ENCODE results near the gene NUB1.

The NUB1 gene

DNA sequence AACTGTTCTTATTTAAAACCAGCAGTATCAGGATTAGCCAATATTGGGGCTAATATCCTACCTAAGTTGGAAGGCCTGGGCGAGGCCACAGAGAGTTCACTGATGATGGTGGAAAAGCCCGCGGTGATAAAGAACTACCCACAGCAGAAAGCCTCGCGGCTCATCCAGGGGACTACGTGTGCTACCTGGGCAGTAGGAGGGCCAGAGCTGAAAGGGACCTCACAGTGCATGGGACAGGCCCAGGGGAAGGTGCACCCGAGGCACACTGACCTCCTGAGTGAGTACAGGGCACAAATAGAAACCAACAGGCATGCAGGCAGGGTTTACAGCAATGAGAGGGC, 66.9 kb downstream of the NUB1 start:
- no peak for DNase-seq

DNA sequence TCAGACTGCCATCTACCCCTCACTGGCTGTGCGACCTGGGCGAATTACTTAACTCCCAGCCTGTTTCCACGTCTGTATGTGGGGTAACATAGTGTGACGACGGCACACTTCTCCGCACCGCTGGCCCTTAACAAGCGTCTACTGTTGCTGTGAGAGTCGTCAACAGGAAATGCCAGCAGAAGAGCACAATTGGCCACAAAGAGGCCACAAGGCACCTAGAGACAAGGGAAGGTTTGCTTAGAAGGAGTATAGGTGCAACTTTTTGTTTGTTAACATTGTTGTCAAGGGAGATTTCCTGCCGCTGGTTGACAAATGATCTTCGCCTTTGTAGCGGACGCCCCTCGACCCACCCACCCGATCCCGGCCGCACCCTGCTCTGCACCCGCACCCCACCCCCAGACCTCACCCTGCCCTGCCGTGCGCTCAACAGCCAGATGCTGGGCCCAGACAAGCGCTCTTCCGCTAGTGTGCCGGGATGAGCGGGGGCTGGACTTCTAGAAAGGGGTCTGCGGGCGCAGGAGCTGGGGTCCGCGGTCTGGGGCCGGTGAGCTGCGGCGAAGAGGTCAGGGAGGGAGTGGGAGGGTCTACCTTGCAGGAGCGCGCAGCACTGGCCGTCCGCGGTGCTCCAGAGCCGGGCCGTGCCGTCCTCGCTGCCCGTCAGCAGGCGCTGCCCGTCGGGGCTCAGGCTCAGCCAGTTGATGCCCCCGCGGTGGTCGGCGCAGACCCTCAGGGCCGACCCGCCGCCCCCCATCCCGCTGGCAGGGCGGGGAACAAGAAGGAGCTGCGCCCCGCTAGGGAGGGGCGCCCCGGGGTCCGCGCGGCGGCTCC, 67.4 kb downstream of the NUB1 start:
- DNase-seq: no peak

DNA sequence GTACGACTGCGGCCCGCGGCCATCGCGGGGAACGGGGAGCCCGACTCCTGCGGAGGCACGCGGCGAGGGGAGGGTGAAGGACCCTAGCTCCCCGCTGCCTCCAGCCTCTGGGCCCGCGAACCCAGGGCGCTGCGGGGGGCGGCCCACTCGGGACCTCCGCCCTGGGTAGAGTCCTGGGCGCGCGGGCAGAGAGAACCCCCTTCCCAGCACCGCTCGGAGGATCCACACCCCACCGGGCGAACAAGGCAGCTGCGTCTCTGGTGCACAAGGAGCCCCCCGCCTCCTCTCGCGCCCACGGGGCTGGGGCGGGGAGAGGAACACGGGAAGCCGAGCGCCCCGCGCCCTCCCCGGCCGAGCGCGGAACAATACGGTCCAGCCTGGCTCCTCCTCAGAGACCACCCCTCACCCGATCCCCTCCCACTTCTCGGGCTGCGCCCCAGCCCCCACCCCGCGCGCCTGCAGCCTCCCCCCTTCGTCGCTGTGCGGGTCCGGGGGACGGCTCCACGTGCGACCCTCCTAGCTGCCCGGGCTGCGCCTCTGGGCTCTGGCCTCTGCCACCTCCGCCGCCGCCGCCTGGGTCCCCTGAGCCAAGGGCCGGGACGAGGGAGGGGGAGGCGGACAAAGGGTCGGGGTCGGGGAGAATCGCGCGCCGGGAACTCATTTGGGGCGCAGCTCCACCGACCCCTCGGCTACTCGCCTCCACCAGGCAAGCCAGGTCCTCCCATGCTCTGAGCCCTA, 68.2 kb downstream of the NUB1 start, which contains the start of gene WDR86:
WDR86 (minus strand) TSS at position 372 of the 738 bp plus-strand sequence. CDS start 449 bp downstream, outside the sequence.
- DNase-seq: no peak

GRCh38 chr7:151410405-151411390, 69.1 kb downstream of the NUB1 start:
- no peak for DNase-seq

DNA sequence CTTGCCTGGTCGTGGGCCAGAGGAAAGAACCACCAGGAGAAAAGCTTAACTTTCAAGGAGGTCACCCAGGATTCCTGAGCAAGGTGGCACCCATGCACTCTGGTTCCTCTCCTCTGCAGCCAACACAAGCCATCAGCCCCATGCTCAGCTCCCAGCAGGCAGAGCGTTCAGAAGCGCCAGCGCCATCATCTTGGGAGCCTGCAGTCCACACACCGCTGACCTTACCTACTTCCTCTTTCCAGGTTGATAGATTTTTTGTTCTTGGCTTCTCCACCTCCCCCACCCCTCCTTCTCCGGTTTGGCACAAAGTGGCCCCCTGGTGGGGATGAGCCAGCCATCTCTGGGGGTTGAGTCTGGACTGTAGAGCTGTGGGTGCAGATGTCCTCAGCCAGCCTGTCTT, 69.9 kb downstream of the NUB1 start:
- DNase-seq: no peak

DNA sequence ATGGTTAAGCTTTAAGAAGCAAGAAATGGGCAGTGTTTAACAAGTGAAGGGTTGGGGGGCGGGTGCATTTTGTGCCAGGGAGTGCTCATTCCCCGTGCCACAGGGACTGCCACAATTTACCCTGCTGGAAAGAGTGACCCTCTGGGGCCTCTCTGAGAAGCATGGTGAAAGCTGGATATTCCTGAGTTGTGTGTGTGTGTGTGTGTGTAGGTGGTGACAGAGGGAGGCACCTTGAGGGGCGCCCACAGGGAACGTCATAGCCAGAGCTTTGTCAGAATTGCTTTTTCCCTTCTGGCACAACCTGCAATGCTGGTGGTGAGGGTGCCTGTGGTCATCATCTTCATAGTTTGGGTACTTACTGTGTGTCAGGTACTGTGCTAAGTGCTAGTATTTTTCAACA, 70.7 kb downstream of the NUB1 start:
- DNase-seq: no peak

- no peak for DNase-seq
Observed at GRCh38 chr7:151413241-151413640, 71.6 kb downstream of the NUB1 start.

DNA sequence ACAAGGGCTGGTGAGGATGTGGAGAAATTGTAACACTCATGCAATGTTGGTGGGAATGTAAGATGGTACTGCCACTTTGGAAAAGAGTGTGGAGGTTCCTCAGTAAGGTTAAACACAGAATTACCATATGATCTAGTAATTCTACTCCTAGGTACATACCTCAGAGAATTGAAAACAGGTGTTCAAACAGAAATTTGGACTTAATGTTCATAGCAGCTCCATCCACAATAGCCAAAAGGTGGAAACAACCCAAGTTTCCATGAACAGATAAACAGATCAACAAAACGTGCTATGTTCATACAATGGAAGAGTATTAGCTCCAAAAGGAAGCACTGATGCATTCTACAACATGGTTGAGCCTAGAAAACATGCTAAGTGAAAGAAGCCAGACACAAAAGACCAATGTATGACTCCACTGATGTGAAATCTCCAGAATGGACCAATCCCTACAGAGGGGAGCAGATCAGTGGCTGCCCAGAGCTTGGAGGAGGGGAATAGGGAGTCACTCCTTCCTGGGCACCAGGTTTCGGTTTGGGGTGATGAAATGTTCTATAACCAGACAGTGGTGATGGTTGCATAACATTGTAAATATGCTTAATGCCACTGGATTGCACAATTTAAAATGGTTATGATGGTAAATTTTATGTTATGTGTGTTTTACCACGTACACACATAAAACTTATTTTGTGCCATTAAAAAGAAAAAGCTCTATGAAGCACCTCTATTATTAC, 73.9 kb downstream of the NUB1 start:
- peak; percentile 99 for DNase-seq

DNA sequence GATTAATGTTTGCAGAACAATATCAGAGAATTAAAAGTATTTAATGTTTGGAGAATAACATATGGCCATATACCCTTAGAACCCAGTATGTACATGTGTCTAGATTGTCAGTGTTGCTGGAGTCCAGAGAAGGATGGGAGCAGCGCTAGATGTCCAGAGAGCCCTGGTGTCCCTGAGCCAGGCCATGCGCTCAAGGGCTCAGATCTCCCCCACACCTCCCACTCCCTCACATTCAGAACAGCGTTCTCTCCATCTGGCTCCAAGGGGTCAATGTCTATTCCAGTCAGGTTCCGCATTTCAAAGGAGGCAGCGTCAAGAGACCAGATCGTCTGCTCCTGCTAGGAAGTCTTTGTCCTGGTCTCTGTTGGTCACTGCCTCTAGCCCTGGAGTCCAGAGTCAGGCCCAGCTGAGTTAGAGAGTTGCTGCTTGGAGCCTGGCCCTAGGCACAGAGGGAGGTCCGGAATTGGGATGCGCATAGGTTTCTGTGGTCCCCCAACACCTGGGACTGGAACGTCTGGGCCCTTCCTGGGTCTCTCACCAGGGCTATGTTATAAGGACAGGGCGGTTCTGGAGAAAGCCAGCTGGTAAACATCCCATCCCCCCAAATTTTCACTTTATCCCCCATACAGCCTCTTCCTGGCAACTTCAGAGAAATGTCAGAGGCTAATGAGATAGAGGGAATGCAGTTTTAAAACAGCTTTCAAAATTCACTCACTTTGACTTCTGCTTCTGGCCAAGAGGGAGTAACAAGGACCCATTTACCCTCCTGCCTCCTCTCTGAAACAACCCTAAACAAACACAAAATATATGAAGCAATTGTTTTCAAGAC, 74.7 kb downstream of the NUB1 start:
- no peak for DNase-seq

DNA sequence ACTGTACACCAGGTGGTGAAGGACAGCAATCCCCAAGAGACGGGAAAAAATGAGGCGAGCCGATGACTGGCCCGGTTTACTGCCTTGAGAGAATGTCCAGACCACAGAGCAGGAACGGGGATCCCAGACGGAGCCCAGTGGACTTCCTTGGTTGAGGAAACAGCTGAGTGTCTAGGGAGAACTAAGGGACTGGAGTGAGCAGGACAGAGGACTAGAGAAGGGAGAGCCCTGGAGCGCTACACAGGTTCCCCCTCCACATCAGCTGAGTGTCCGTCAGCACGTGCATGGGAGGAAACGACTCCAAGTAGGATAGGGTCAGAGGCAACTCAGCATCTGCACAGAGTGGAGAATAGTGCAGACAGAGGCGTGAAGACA, 75.3 kb downstream of the NUB1 start:
- peak; percentile 51 for DNase-seq

DNA sequence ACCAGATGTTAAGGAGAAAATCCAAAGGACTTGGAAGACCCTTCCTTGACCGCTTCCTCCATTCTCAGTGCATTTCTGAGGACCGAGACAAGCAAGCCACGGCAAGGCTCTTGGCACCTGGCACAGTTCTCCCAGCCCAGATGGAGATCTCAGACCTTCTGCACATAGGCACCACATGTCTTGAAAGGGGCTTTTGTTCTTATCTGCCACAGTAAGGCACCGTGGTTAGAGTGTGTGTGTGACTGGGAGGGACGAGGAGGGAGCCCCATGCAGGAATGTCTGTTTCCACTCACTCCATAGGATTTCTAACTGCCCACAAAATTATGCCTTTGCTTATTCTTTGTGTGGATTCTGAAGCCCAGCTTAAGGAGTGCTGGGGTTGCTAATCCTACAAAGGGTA, 78.5 kb downstream of the NUB1 start:
- DNase-seq: no peak

GRCh38 chr7:151422212-151422611, 80.6 kb downstream of the NUB1 start:
- no peak for DNase-seq

GRCh38 chr7:151423226-151423625, 81.6 kb downstream of the NUB1 start:
- DNase-seq: no peak

- DNase-seq: no peak
Observed at GRCh38 chr7:151423936-151424335, 82.3 kb downstream of the NUB1 start.

GRCh38 chr7:151424799-151425198, 83.2 kb downstream of the NUB1 start:
- DNase-seq: no peak

DNA sequence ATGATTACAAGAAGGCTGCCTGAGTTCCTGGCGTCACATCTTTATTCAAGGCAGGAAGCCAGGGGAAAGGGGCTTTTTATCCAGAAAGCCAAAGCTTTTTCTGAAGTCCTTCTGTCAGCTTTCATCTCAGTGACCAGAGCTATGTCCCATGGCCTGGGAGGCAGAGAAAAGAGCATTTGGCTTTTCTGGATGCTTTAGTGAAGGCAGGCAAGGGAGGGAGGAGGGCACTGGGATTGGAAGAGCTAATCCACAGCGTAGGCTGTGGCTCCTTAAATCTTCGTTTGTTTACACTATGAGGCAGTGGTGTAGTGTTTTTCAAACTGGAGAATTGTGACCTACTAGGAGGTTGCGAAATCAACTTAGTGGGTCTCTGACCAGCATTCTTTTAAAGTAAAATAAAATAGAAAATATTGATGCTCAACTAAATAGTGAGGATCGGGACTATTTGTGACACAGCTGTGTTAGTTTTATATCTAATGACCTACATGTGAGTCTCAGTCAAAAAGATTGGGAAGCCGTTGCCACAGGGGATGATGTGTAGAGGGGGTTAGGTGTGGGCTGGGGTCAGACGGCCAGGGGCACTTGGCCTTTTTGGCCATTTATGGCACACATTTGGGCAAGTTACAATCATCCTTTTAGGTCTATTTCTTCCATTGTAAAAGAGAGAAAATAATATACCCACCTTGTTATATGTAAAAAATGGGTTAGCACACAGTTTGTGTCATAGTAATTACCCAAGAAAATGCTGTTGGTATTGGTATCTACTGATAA, 84.2 kb downstream of the NUB1 start:
- no peak for DNase-seq

GRCh38 chr7:151426441-151426903, 84.9 kb downstream of the NUB1 start:
- no peak for DNase-seq

DNA sequence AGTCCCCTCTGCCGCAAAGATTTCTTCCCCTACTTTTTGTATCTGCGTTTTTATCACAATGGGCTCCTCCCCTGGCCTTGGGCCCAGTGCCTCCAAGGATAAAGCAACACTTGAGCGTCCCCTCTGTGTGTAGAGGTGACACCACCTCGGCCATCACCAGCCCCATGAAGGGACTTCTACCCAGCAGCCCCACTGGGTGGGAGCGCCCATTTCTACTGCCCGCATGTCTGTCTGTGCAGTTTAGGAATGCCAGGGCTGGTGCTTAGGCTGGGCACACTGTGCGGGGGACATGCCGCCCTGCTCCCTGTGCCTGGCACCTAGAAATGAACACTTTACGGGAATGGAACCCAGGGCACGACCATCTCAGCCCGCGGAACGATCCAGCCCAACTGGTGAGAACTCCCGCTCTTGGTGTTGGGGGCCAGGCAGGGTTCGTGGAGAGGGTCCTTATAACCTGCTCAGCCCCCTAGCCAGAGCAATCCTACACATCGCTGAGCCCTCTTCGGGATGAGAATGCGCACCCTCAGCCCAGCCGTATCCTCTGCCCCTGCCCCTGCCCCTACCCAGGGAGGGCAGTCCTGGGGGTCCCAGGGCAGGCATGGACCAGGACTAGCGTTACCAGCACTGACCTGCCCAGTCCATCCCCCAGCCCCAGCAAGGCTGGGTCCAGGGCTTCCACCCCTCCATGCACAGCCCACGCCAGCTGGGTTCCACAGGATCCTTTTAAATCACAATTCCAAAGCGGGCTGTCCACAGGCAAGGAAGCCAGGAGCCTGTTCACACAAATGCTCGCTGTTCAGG, 85.5 kb downstream of the NUB1 start:
- DNase-seq: no peak

DNA sequence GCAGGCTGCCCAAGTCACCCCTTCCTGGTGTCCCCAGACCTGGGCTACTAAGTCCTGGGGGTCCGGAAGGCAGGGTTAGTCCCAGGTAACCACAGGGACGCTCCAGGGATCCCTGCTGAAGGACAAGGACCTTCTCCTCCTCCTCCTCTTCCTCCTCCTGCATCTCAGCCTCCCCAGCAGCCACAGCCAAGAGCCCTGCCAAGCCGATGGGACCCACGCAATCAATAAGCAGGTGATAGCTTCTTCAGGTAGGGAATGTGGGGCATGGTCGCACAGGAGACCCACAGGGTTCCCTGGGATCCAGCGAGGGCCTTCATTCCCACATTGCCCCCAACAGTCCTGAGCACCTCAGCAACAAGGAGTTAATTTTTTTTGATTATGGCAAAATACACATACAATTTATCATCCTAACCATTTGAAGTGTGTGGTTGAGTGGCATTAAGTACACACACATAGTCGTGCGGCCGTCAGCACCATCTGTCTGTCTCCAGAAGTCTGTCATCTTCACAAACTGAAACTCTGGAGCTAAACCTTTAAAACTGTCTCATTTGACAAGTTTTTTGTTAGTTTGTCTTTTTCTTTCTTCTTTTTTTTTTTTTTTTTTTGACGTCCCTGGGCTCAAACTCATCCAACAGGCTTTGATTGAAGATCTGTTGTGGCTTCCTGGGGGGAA, 86.2 kb downstream of the NUB1 start:
- DNase-seq: no peak

Data from inflammatory macrophage treated with lipopolysaccharide for 4 hours (primary cell).